ENCODE measurements around the gene ASB7. TPM values are rescaled to one million over a fixed set of nuclear protein-coding genes. Genes with fewer than 3 reads are reported as not detected.
A peak's percentile ranks its signal among the peaks of the same experiment; 100 is the strongest.

ASB7 gene
- total RNA-seq, 1 experiment from 2014 or later: 12.9 TPM

DNA sequence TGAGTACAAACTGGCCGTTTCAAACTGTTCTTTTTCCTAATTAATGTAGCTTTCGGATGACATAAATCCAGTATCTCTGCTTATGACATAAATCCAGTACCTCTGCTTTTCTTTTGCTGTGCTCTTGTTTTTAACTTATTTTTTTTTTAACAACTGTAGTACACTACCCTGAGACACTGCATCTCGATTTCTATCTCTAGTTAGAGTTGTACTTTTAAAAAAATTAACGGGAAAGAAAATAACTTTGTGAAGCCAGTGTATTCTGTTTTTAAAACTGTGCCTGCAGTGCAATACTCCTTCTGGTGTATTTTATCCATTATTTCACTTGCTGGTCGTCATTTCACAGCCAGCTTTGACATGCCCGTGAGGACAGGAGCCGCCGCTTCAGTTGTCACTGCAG, 46.6 kb downstream of the ASB7 start:
- ChIA-PET CTCF (interaction anchor here (1.7 kb wide), 1 partner anchor 16 kb away, joined by 3 read pairs; no protein-coding TSS in a partner anchor), POLR2A (no interaction called here)
- TF ChIP-seq JAZF1 (CRISPR knock-in tag; IDR thresholded peaks at IDR 0.05): no peak
- TF ChIP-seq PRRX2 (CRISPR knock-in tag; IDR thresholded peaks at IDR 0.05): no peak
- no peak for TF ChIP-seq EMX1 (CRISPR knock-in tag; IDR thresholded peaks at IDR 0.05)
- TF ChIP-seq, protein P1, sequence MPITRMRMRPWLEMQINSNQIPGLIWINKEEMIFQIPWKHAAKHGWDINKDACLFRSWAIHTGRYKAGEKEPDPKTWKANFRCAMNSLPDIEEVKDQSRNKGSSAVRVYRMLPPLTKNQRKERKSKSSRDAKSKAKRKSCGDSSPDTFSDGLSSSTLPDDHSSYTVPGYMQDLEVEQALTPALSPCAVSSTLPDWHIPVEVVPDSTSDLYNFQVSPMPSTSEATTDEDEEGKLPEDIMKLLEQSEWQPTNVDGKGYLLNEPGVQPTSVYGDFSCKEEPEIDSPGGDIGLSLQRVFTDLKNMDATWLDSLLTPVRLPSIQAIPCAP (CRISPR knock-in tag; IDR thresholded peaks at IDR 0.05): no peak
- no peak for TF ChIP-seq NR2C2 (CRISPR knock-in tag; IDR thresholded peaks at IDR 0.05)
- TF ChIP-seq, protein P2, sequence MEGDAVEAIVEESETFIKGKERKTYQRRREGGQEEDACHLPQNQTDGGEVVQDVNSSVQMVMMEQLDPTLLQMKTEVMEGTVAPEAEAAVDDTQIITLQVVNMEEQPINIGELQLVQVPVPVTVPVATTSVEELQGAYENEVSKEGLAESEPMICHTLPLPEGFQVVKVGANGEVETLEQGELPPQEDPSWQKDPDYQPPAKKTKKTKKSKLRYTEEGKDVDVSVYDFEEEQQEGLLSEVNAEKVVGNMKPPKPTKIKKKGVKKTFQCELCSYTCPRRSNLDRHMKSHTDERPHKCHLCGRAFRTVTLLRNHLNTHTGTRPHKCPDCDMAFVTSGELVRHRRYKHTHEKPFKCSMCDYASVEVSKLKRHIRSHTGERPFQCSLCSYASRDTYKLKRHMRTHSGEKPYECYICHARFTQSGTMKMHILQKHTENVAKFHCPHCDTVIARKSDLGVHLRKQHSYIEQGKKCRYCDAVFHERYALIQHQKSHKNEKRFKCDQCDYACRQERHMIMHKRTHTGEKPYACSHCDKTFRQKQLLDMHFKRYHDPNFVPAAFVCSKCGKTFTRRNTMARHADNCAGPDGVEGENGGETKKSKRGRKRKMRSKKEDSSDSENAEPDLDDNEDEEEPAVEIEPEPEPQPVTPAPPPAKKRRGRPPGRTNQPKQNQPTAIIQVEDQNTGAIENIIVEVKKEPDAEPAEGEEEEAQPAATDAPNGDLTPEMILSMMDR (IDR thresholded peaks at IDR 0.05): no peak
- TF ChIP-seq, protein P3, sequence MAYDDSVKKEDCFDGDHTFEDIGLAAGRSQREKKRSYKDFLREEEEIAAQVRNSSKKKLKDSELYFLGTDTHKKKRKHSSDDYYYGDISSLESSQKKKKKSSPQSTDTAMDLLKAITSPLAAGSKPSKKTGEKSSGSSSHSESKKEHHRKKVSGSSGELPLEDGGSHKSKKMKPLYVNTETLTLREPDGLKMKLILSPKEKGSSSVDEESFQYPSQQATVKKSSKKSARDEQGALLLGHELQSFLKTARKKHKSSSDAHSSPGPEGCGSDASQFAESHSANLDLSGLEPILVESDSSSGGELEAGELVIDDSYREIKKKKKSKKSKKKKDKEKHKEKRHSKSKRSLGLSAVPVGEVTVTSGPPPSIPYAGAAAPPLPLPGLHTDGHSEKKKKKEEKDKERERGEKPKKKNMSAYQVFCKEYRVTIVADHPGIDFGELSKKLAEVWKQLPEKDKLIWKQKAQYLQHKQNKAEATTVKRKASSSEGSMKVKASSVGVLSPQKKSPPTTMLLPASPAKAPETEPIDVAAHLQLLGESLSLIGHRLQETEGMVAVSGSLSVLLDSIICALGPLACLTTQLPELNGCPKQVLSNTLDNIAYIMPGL (CRISPR knock-in tag; IDR thresholded peaks at IDR 0.05): no peak
- TF ChIP-seq NFYB (CRISPR knock-in tag; conservative IDR thresholded peaks at IDR 0.05; ENCODE audit: low read depth): no peak
- no peak for TF ChIP-seq SOX15 (CRISPR knock-in tag; IDR thresholded peaks at IDR 0.05)
- TF ChIP-seq TEAD1 (CRISPR knock-in tag; IDR thresholded peaks at IDR 0.05): no peak
- TF ChIP-seq GTF2I (CRISPR knock-in tag; conservative IDR thresholded peaks at IDR 0.05): no peak
- no peak for TF ChIP-seq ESRRA (CRISPR knock-in tag; IDR thresholded peaks at IDR 0.05; ENCODE audit: borderline replicate concordance)
- DNase-seq (ENCODE audit: low spot score) (no peak), ATAC-seq (no peak)
- no peaks in the 10 kb centered on the region for H3K36me3 Mint-ChIP-seq
- H3K27me3 Mint-ChIP-seq (ENCODE audit: low read depth): no peaks in the 10 kb centered on the region
- peaks cover 7% of the 10 kb centered on the region for H3K4me1 Mint-ChIP-seq
- H3K27ac Mint-ChIP-seq: no peak overlapping the region
- no peaks in the 10 kb centered on the region for H3K9me3 Mint-ChIP-seq
- no peak overlapping the region for H3K4me3 Mint-ChIP-seq

DNA sequence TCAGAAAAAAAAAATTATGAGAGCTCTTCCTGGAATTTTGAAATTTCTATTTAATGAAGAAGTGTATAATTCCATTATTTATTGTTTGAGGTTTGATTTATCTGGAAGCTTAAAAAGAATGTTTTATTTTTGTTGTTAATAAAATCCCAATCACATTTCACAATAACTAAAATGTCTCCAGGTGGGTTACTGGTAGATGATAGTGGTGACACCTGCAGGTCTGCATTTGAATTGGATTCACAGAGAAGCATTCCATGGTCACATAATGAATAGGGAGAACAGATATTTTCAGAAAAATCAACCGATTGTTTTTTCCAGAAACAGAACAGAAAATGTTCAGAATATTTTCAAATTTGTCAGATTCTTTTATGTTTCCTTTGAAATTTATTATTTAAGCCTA, 48.3 kb downstream of the ASB7 start:
- Mint-ChIP-seq H3K27ac (no peak overlapping the region), H3K4me1 (peaks cover 7% of the 10 kb centered on the region), H3K4me3 (no peak overlapping the region), H3K27me3 (ENCODE audit: low read depth) (no peaks in the 10 kb centered on the region), H3K36me3 (no peaks in the 10 kb centered on the region), H3K9me3 (no peaks in the 10 kb centered on the region)
- ChIA-PET CTCF (interaction anchor here (1.4 to 1.5 kb wide), 3 partner anchors 12 to 358 kb away, joined by 3 to 4 read pairs (median 4); no protein-coding TSS in a partner anchor), POLR2A (no interaction called here)
- DNase-seq (ENCODE audit: low spot score) (no peak), ATAC-seq (peak; percentile 32; the same call in 1 of the 2 replicates)
- no peak for TF ChIP-seq RORB (CRISPR knock-in tag; IDR thresholded peaks at IDR 0.05)
- TF ChIP-seq ZNF121 (CRISPR knock-in tag; IDR thresholded peaks at IDR 0.05): no peak
- TF ChIP-seq ZNF232 (CRISPR knock-in tag; IDR thresholded peaks at IDR 0.05): no peak
- no peak for TF ChIP-seq JAZF1 (CRISPR knock-in tag; IDR thresholded peaks at IDR 0.05)

DNA sequence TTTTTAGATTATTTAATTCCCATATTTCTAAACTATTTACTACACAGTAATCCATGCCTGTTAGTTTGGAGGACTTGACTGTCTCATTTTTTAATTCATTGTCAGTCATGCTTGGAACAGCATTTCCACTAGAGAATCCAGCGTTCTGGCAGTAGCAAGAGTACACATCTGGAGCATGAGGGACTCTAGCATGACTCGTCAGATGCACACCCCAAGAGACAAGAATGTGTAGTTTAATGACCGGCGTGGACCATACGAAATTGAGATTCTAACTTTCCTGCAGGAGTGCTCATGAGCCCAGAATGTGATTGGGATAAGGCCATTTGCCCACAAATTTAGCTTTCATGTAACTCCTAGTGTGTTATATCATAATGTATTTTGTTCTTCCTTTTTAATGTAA, 48.9 kb downstream of the ASB7 start:
- H3K36me3 Mint-ChIP-seq: no peaks in the 10 kb centered on the region
- H3K27me3 Mint-ChIP-seq (ENCODE audit: low read depth): no peaks in the 10 kb centered on the region
- ATAC-seq (no peak), DNase-seq (ENCODE audit: low spot score) (no peak)
- peaks cover 7% of the 10 kb centered on the region for H3K4me1 Mint-ChIP-seq
- no peaks in the 10 kb centered on the region for H3K9me3 Mint-ChIP-seq
- no peak overlapping the region for H3K4me3 Mint-ChIP-seq
- H3K27ac Mint-ChIP-seq: no peak overlapping the region
- ChIA-PET CTCF (no interaction called here), POLR2A (no interaction called here)
- TF ChIP-seq OVOL2 (CRISPR knock-in tag; IDR thresholded peaks at IDR 0.05; ENCODE audit: borderline replicate concordance) (no peak), GTF2I (CRISPR knock-in tag; conservative IDR thresholded peaks at IDR 0.05) (no peak), ZNF317 (CRISPR knock-in tag; IDR thresholded peaks at IDR 0.05; ENCODE audit: borderline replicate concordance, low read depth) (no peak), TP53 (CRISPR knock-in tag; IDR thresholded peaks at IDR 0.05) (no peak), ZBTB21 (CRISPR knock-in tag; IDR thresholded peaks at IDR 0.05; ENCODE audit: borderline replicate concordance) (no peak), ZNF396 (CRISPR knock-in tag; IDR thresholded peaks at IDR 0.05; ENCODE audit: borderline replicate concordance) (no peak)
- TF ChIP-seq, protein P4, sequence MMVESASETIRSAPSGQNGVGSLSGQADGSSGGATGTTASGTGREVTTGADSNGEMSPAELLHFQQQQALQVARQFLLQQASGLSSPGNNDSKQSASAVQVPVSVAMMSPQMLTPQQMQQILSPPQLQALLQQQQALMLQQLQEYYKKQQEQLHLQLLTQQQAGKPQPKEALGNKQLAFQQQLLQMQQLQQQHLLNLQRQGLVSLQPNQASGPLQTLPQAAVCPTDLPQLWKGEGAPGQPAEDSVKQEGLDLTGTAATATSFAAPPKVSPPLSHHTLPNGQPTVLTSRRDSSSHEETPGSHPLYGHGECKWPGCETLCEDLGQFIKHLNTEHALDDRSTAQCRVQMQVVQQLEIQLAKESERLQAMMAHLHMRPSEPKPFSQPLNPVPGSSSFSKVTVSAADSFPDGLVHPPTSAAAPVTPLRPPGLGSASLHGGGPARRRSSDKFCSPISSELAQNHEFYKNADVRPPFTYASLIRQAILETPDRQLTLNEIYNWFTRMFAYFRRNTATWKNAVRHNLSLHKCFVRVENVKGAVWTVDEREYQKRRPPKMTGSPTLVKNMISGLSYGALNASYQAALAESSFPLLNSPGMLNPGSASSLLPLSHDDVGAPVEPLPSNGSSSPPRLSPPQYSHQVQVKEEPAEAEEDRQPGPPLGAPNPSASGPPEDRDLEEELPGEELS (CRISPR knock-in tag; IDR thresholded peaks at IDR 0.05): no peak
- TF ChIP-seq, protein P3 (CRISPR knock-in tag; IDR thresholded peaks at IDR 0.05): no peak
- TF ChIP-seq, protein P5, sequence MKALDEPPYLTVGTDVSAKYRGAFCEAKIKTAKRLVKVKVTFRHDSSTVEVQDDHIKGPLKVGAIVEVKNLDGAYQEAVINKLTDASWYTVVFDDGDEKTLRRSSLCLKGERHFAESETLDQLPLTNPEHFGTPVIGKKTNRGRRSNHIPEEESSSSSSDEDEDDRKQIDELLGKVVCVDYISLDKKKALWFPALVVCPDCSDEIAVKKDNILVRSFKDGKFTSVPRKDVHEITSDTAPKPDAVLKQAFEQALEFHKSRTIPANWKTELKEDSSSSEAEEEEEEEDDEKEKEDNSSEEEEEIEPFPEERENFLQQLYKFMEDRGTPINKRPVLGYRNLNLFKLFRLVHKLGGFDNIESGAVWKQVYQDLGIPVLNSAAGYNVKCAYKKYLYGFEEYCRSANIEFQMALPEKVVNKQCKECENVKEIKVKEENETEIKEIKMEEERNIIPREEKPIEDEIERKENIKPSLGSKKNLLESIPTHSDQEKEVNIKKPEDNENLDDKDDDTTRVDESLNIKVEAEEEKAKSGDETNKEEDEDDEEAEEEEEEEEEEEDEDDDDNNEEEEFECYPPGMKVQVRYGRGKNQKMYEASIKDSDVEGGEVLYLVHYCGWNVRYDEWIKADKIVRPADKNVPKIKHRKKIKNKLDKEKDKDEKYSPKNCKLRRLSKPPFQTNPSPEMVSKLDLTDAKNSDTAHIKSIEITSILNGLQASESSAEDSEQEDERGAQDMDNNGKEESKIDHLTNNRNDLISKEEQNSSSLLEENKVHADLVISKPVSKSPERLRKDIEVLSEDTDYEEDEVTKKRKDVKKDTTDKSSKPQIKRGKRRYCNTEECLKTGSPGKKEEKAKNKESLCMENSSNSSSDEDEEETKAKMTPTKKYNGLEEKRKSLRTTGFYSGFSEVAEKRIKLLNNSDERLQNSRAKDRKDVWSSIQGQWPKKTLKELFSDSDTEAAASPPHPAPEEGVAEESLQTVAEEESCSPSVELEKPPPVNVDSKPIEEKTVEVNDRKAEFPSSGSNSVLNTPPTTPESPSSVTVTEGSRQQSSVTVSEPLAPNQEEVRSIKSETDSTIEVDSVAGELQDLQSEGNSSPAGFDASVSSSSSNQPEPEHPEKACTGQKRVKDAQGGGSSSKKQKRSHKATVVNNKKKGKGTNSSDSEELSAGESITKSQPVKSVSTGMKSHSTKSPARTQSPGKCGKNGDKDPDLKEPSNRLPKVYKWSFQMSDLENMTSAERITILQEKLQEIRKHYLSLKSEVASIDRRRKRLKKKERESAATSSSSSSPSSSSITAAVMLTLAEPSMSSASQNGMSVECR (CRISPR knock-in tag; IDR thresholded peaks at IDR 0.05; ENCODE audit: borderline replicate concordance): no peak

Measured in WTC11 (cell line).